Upper lobe of left lung (tissue), 6 donors: ENCODE measurements around the gene PCCA. TPM values are rescaled to one million over a fixed set of nuclear protein-coding genes. Genes with fewer than 3 reads are reported as not detected.
A peak's percentile ranks its signal among the peaks of the same experiment; 100 is the strongest.

ENCODE experiments used
- ATAC-seq, 2 donors: fragments of 200-7000 bp; cut with Tn5 transposase; one replicate each; pipeline ENCODE4 v1.9.1; 2022; ENCODE audit warnings: mild to moderate bottlenecking in 2 of 2, moderate library complexity in 2 of 2; ENCODE audit not compliant: low FRiP score in 2 of 2
- DNase-seq, 2 donors: peaks; one replicate each; pipeline ENCODE4 v3.0.0-alpha.2; 2019 to 2020
- H3K27ac ChIP-seq, 4 donors: fragments of 200-600 bp; sonication (generic); one replicate each; pipeline ENCODE4 v1.5.1; 2016 to 2019
- H3K27me3 ChIP-seq, 4 donors: fragments of 200-600 bp; sonication (generic); one replicate each; pipeline ENCODE4 v1.5.1; 2017 to 2019
- H3K36me3 ChIP-seq, 4 donors: fragments of 200-600 bp; sonication (generic); one replicate each; pipeline ENCODE4 v1.5.1; 2016 to 2019
- H3K4me1 ChIP-seq, 4 donors: fragments of 200-600 bp; sonication (generic); one replicate each; pipeline ENCODE4 v1.5.1; 2018 to 2019
- H3K4me3 ChIP-seq, 4 donors: fragments of 200-600 bp; sonication (generic); one replicate each; pipeline ENCODE4 v1.5.1; 2017 to 2019; ENCODE audit warnings: mild to moderate bottlenecking in 2 of 4, moderate library complexity in 1 of 4
- H3K9me3 ChIP-seq, 4 donors: fragments of 200-600 bp; sonication (generic); one replicate each; pipeline ENCODE4 v1.5.1; 2018 to 2019
- CTCF ChIP-seq, 6 experiments: fragments of 450-650 bp in 4 of 6; fragments of 200-600 bp in 2 of 6; sonication (generic) in 2 of 6; IDR thresholded peaks; one replicate each; pipeline ENCODE4 v1.5.1; 2016 to 2019; ENCODE audit warnings: antibody characterized with exemption in 6 of 6
- EP300 ChIP-seq, 4 donors: sonication (generic); formaldehyde crosslinking; IDR thresholded peaks; one replicate each; pipeline ENCODE4 v1.5.1; 2017; ENCODE audit warnings: antibody characterized with exemption in 4 of 4, control low read depth in 2 of 4
- POLR2A ChIP-seq, 4 donors: fragments of 450-650 bp; IDR thresholded peaks; one replicate each; pipeline ENCODE4 v1.5.1; 2016 to 2017; ENCODE audit warnings: antibody characterized with exemption in 4 of 4, mild to moderate bottlenecking in 2 of 4
- POLR2AphosphoS5 ChIP-seq, 2 donors: sonication (generic); formaldehyde crosslinking; IDR thresholded peaks; one replicate each; pipeline ENCODE4 v1.5.1; 2017; ENCODE audit warnings: antibody characterized with exemption in 2 of 2
- WGBS, 2 donors: methylation state at CpG; one replicate each; pipeline ENCODE4 v1.1.5; 2017 to 2018; 5-methylcytosine and 5-hydroxymethylcytosine counted together
- total RNA-seq, 6 donors: library from RNA; depleted of rRNA in 4 of 6; stranded (reverse); fragments of >200 nt in 4 of 6; gene quantifications; one replicate each; pipeline versions ENCODE4 v1.1.0 to v1.2.1, GENCODE V29; 2016 to 2021
- donor health status: DM: no; HTN: no; CAD: no; lungs with moderate emphysema.
- donor health status: DM: no; HTN: yes; CAD: no; lungs with severe emphysema.

The PCCA gene
- total RNA-seq, 6 donors from 2014 or later = 23.1 to 43.4 (median 30.0) TPM

- H3K27ac ChIP-seq = no peak overlapping the region
- H3K9me3 ChIP-seq = no peaks in the 10 kb centered on the region
- H3K27me3 ChIP-seq = no peaks in the 10 kb centered on the region
- no peak for DNase-seq
- TF ChIP-seq POLR2AphosphoS5 (IDR thresholded peaks at IDR 0.05) = no peak
- no peak for TF ChIP-seq EP300 (IDR thresholded peaks at IDR 0.05)
- TF ChIP-seq CTCF (IDR thresholded peaks at IDR 0.05) = no peak
- TF ChIP-seq POLR2A (IDR thresholded peaks at IDR 0.05) = no peak
- H3K36me3 ChIP-seq = peaks cover 0 to 6% (median 5%) of the 10 kb centered on the region in 4 donors
- no peak overlapping the region for H3K4me3 ChIP-seq
- 81 to 86% methylated on average over 4 of the region's 4 CpGs for WGBS, 2 donors
- no peak for ATAC-seq
- H3K4me1 ChIP-seq = peaks cover 3 to 10% (median 7%) of the 10 kb centered on the region in 4 donors
These were observed 300.0 kb downstream of the PCCA start for GRCh38 chr13:100388923-100389322.

DNA sequence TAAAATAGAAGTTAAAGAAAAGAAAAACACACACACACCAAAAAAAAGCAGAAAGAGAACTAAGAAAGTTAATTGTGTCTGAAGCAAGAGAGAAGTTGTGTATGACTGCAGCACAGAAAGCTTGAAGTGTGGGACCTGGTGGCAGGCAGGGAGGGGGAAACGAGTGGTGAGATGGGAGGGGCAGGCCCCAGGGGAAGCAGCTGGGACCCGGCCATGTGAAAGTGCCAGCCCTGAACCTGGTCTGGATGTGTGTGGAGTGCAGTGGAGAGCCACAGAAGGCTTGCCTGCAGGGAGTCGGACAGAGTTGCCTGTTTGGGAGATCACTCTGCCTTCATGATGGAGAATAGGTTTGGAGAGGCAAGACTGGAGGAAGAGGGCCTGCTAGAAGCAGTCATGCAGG, 300.7 kb downstream of the PCCA start:
- peaks cover 0 to 6% (median 5%) of the 10 kb centered on the region in 4 donors for H3K36me3 ChIP-seq
- no peak for ATAC-seq
- WGBS, 2 donors = 80 to 95% methylated on average over 3 of the region's 3 CpGs
- DNase-seq = no peak
- H3K9me3 ChIP-seq = no peaks in the 10 kb centered on the region
- H3K27me3 ChIP-seq = no peaks in the 10 kb centered on the region
- H3K27ac ChIP-seq = no peak overlapping the region
- H3K4me3 ChIP-seq = no peak overlapping the region
- peaks cover 3 to 10% (median 8%) of the 10 kb centered on the region in 4 donors for H3K4me1 ChIP-seq
- TF ChIP-seq POLR2AphosphoS5 (IDR thresholded peaks at IDR 0.05) (no peak), CTCF (IDR thresholded peaks at IDR 0.05) (no peak), EP300 (IDR thresholded peaks at IDR 0.05) (no peak), POLR2A (IDR thresholded peaks at IDR 0.05) (no peak)

DNA sequence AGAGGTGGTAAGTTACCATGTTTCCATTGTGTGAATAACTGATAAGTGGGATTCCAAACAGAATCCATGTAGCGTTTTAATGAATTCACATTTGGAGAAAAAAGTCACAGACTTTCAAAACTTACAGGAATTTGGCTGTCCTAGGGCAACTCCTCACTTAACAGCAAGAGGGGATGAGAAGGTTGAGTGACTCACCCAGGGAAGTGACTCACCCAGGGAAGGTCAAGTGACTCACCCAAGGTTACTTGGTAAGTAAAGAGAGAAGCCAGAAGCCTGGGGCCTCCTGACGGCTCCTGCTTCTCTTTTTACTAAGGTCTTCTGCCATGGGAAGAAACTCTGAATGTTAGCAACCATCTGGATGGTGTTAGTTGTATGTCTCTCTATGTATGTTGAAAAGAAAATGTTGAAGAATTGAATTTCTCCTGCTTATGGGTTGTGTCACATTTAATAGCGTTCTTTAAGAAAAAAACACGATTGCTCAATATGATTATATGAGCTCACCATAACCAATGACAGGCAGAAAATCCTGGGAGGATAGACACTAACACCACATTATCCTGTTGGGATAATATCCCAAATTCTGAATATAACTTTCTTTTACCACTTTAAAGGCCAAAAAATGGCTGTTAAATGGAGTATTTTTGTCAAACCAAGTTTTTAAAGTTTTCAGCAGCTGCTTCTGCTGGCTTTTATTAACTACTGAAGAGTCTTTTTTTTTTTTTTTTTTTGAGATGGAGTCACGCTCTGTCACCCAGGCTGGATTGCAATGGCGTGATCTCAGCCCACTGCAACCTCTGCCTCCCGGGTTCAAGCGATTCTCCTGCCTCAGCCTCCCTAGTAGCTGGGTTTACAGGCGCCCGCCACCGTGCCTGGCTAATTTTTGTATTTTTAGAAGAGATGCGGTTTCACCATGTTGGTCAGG, 304.1 kb downstream of the PCCA start:
- DNase-seq (peak in 1 of 2 donors; percentile 90), ATAC-seq (peak; percentile 86 to 97)
- peak overlapping the region; percentile 24 to 59 (median 48) for H3K27ac ChIP-seq
- no peaks in the 10 kb centered on the region for H3K27me3 ChIP-seq
- no peaks in the 10 kb centered on the region for H3K9me3 ChIP-seq
- H3K4me3 ChIP-seq = no peak overlapping the region
- WGBS, 2 donors = 78 to 88% methylated on average over 12 of the region's 12 CpGs
- peaks cover 3 to 10% (median 8%) of the 10 kb centered on the region in 4 donors for H3K4me1 ChIP-seq
- no peaks in the 10 kb centered on the region for H3K36me3 ChIP-seq
- TF ChIP-seq POLR2AphosphoS5 (IDR thresholded peaks at IDR 0.05) = peak; percentile 15 to 40
- TF ChIP-seq EP300 (IDR thresholded peaks at IDR 0.05) = no peak

DNA sequence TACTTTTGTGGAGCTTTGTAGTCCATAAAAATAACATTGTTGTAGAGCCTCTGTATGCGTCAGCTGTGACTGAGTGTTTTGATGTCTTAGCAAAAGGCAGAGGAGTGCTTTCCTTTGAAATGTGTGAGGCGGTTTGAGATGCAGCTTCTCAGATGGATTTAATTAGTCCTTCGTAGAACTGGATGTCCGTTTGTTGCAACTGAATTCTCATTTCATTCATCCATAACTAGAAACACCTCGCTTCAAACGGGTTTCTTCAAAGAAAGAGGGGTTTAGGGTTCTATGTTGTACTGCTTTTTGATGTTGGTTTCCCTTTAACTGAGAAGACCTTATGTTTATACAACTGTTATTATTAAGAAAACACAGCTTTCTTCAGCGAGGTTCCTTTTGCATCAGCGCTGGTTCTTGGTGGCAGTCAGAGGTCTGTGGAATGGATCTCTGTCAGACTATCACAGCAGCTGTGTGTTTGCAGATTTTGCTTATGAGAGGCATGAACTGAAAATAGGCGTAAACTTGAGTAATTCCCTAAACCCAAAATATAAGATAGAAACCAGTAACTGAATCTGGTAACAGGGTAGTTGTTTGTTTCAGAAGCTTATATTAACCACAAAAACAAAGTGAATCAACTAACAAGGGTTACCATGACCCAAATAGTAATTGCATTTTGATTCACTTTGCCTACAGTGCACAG, 305.3 kb downstream of the PCCA start:
- peak in 1 of 2 donors; percentile 60 for ATAC-seq
- no peak overlapping the region for H3K4me3 ChIP-seq
- no peaks in the 10 kb centered on the region for H3K9me3 ChIP-seq
- H3K27me3 ChIP-seq = no peaks in the 10 kb centered on the region
- no peak for DNase-seq
- TF ChIP-seq CTCF (IDR thresholded peaks at IDR 0.05) = no peak
- no peak for TF ChIP-seq POLR2A (IDR thresholded peaks at IDR 0.05)
- TF ChIP-seq POLR2AphosphoS5 (IDR thresholded peaks at IDR 0.05) = no peak
- no peak for TF ChIP-seq EP300 (IDR thresholded peaks at IDR 0.05)
- no peaks in the 10 kb centered on the region for H3K36me3 ChIP-seq
- 73 to 82% methylated on average over 9 of the region's 9 CpGs for WGBS, 2 donors
- peaks cover 3 to 10% (median 8%) of the 10 kb centered on the region in 4 donors for H3K4me1 ChIP-seq
- H3K27ac ChIP-seq = peak overlapping the region in 1 of 4 donors; percentile 59

GRCh38 chr13:100395698-100396373, 306.9 kb downstream of the PCCA start:
- WGBS, 2 donors = 83 to 89% methylated on average over 4 of the region's 4 CpGs
- Histone ChIP-seq H3K36me3 (no peaks in the 10 kb centered on the region), H3K4me3 (no peak overlapping the region), H3K27ac (no peak overlapping the region), H3K9me3 (no peaks in the 10 kb centered on the region), H3K4me1 (peaks cover 3 to 10% (median 8%) of the 10 kb centered on the region in 4 donors), H3K27me3 (no peaks in the 10 kb centered on the region)
- no peak for ATAC-seq
- TF ChIP-seq POLR2AphosphoS5 (IDR thresholded peaks at IDR 0.05) (no peak), POLR2A (IDR thresholded peaks at IDR 0.05) (no peak), CTCF (IDR thresholded peaks at IDR 0.05) (no peak), EP300 (IDR thresholded peaks at IDR 0.05) (no peak)
- DNase-seq = no peak
